Parathyroid adenoma (tissue), 2 donors: ENCODE results near the gene ULK3.

ENCODE experiments used
- H2AFZ ChIP-seq: fragments of 300-600 bp; sonication (generic); one replicate; pipeline ENCODE4 v1.7.0; 2017; ENCODE audit warnings: antibody characterized with exemption, mild to moderate bottlenecking
- H3K27ac ChIP-seq: fragments of 300-600 bp; sonication (generic); one replicate; pipeline ENCODE4 v1.7.0; 2017
- H3K27me3 ChIP-seq: fragments of 300-600 bp; sonication (generic); one replicate; pipeline ENCODE4 v1.7.0; 2017; ENCODE audit warnings: low read length; ENCODE audit not compliant: control insufficient read depth, insufficient read depth
- H3K36me3 ChIP-seq: fragments of 300-600 bp; sonication (generic); one replicate; pipeline ENCODE4 v1.7.0; 2017; ENCODE audit warnings: low read length; ENCODE audit not compliant: control insufficient read depth, insufficient read depth
- H3K4me1 ChIP-seq: fragments of 300-600 bp; sonication (generic); one replicate; pipeline ENCODE4 v1.7.0; 2017; ENCODE audit warnings: control low read depth
- H3K4me2 ChIP-seq: fragments of 300-600 bp; sonication (generic); one replicate; pipeline ENCODE4 v1.7.0; 2017; ENCODE audit warnings: low read length
- H3K4me3 ChIP-seq: fragments of 300-600 bp; sonication (generic); one replicate; pipeline ENCODE4 v1.7.0; 2017; ENCODE audit warnings: low read depth, low read length
- H3K79me2 ChIP-seq: fragments of 300-600 bp; sonication (generic); one replicate; pipeline ENCODE4 v1.7.0; 2017; ENCODE audit warnings: control low read depth
- H3K9ac ChIP-seq: fragments of 300-600 bp; sonication (generic); one replicate; pipeline ENCODE4 v1.7.0; 2017; ENCODE audit warnings: mild to moderate bottlenecking
- H3K9me3 ChIP-seq: fragments of 300-600 bp; sonication (generic); one replicate; pipeline ENCODE4 v1.7.0; 2017; ENCODE audit warnings: low read length; ENCODE audit not compliant: control insufficient read depth
- TF ChIP-seq, protein P1 (sequence below): fragments of 300-600 bp; sonication (generic); IDR thresholded peaks from one replicate; pipeline ENCODE4 v1.7.0; 2017; ENCODE audit warnings: antibody characterized with exemption, mild to moderate bottlenecking
- donor health status: primary hyperparathyroidism.

The ULK3 gene

DNA sequence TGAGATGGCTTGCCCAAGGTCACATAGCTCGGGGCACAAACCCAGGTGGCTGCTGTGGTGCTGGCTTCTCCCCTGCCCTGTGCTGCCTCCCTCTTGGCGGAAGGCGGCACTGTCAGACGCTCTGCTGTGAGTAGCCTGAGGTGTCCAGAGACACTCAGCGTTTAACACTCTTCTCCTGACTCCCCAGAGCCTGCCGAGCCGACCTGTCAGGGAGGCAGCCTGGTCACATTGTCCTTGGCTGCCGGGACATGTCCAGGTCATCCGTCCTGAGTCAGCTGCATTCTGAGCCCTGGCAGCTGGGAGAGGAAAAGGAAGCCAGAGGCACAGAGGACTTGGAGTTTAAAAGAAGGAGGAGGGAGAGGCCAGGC, 25.6 kb downstream of the ULK3 start:
- Histone ChIP-seq H3K9me3 (no peaks in the 10 kb centered on the region), H3K4me1 (peaks cover 21% of the 10 kb centered on the region), H3K79me2 (no peaks in the 10 kb centered on the region), H3K27me3 (no peaks in the 10 kb centered on the region), H3K36me3 (no peaks in the 10 kb centered on the region), H3K27ac (peak overlapping the region; percentile 63), H2AFZ (peak overlapping the region; percentile 50), H3K4me3 (no peak overlapping the region), H3K9ac (no peak overlapping the region), H3K4me2 (peak overlapping the region; percentile 49)
- TF ChIP-seq, protein P1, sequence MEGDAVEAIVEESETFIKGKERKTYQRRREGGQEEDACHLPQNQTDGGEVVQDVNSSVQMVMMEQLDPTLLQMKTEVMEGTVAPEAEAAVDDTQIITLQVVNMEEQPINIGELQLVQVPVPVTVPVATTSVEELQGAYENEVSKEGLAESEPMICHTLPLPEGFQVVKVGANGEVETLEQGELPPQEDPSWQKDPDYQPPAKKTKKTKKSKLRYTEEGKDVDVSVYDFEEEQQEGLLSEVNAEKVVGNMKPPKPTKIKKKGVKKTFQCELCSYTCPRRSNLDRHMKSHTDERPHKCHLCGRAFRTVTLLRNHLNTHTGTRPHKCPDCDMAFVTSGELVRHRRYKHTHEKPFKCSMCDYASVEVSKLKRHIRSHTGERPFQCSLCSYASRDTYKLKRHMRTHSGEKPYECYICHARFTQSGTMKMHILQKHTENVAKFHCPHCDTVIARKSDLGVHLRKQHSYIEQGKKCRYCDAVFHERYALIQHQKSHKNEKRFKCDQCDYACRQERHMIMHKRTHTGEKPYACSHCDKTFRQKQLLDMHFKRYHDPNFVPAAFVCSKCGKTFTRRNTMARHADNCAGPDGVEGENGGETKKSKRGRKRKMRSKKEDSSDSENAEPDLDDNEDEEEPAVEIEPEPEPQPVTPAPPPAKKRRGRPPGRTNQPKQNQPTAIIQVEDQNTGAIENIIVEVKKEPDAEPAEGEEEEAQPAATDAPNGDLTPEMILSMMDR = peak; percentile 76

GRCh38 chr15:74816624-74817369, 26.2 kb downstream of the ULK3 start:
- Histone ChIP-seq H3K4me3 (no peak overlapping the region), H3K4me2 (no peak overlapping the region), H3K27ac (peak overlapping the region; percentile 63), H3K79me2 (no peaks in the 10 kb centered on the region), H2AFZ (peak overlapping the region; percentile 50), H3K9me3 (no peaks in the 10 kb centered on the region), H3K9ac (no peak overlapping the region), H3K27me3 (no peaks in the 10 kb centered on the region), H3K36me3 (no peaks in the 10 kb centered on the region), H3K4me1 (peaks cover 21% of the 10 kb centered on the region)
- TF ChIP-seq, protein P1 = no peak

DNA sequence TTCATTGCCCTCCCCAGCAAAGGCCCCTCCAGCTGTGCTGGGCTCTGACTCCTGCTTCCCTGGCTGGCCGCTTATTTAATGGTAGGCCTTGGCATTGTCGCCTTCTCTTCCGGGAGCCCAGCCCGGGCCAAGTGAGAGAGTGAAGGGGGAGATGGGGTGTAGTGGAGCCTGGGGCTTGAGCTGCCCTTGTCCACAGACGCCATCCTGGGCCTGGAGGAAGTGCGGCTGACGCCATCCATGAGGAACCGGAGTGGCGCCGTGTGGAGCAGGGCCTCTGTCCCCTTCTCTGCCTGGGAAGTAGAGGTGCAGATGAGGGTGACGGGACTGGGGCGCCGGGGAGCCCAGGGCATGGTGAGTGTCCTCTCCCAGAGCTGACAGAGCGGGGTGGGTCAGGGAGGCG, 27.0 kb downstream of the ULK3 start:
- Histone ChIP-seq H3K4me2 (no peak overlapping the region), H3K9ac (no peak overlapping the region), H3K9me3 (no peaks in the 10 kb centered on the region), H3K27ac (no peak overlapping the region), H3K36me3 (no peaks in the 10 kb centered on the region), H3K4me1 (peaks cover 19% of the 10 kb centered on the region), H2AFZ (no peak overlapping the region), H3K79me2 (no peaks in the 10 kb centered on the region), H3K4me3 (no peak overlapping the region), H3K27me3 (no peaks in the 10 kb centered on the region)
- TF ChIP-seq, protein P1 = no peak

GRCh38 chr15:74815121-74815934, 27.6 kb downstream of the ULK3 start:
- H3K27ac ChIP-seq = no peak overlapping the region
- peak overlapping the region; percentile 38 for H2AFZ ChIP-seq
- no peaks in the 10 kb centered on the region for H3K36me3 ChIP-seq
- H3K9ac ChIP-seq = no peak overlapping the region
- H3K4me3 ChIP-seq = no peak overlapping the region
- peaks cover 15% of the 10 kb centered on the region for H3K4me1 ChIP-seq
- H3K79me2 ChIP-seq = no peaks in the 10 kb centered on the region
- no peak overlapping the region for H3K4me2 ChIP-seq
- no peaks in the 10 kb centered on the region for H3K9me3 ChIP-seq
- H3K27me3 ChIP-seq = no peaks in the 10 kb centered on the region
- TF ChIP-seq, protein P1 = no peak
